CD4-positive, alpha-beta T cell treated with Interleukin-4 for 1 hour (primary cell): Measurements from ENCODE around the gene HIVEP3.
"Not testable (repeated sequence)": the region's sequence is repeated elsewhere in the genome, so short reads cannot be mapped to it uniquely, and the experiment has no call there.

ENCODE experiments used
- DNase-seq, 2 donors: peaks; one replicate each; pipeline ENCODE4 v3.0.0-alpha.2; 2020 to 2022

Gene HIVEP3

GRCh38 chr1:41709331-41709730, 209.4 kb downstream of the HIVEP3 start:
- no peak for DNase-seq

- no peak for DNase-seq
These were observed 210.4 kb downstream of the HIVEP3 start for GRCh38 chr1:41708332-41708731.

- DNase-seq: no peak
These were observed 210.9 kb downstream of the HIVEP3 start for GRCh38 chr1:41707793-41708192.

GRCh38 chr1:41705798-41706197, 212.9 kb downstream of the HIVEP3 start:
- DNase-seq: no peak

- no peak for DNase-seq
These were observed 214.5 kb downstream of the HIVEP3 start for GRCh38 chr1:41704196-41704595.

- no peak for DNase-seq
These were observed 216.0 kb downstream of the HIVEP3 start for GRCh38 chr1:41702771-41703170.

GRCh38 chr1:41700986-41701535, 217.7 kb downstream of the HIVEP3 start:
- DNase-seq: no peak

GRCh38 chr1:41700581-41700980, 218.1 kb downstream of the HIVEP3 start:
- no peak for DNase-seq

GRCh38 chr1:41699861-41700248, 218.9 kb downstream of the HIVEP3 start:
- no peak for DNase-seq

- peak; percentile 35 to 38 for DNase-seq
These were observed 219.5 kb downstream of the HIVEP3 start for GRCh38 chr1:41698916-41699860.

- DNase-seq: no peak
These were observed 222.3 kb downstream of the HIVEP3 start for GRCh38 chr1:41696381-41696780.

GRCh38 chr1:41695118-41695745, 223.5 kb downstream of the HIVEP3 start:
- DNase-seq: no peak

- not testable (repeated sequence) for DNase-seq
These were observed 226.8 kb downstream of the HIVEP3 start for GRCh38 chr1:41691966-41692365.

- no peak for DNase-seq
These were observed 227.3 kb downstream of the HIVEP3 start for GRCh38 chr1:41691424-41691823.

GRCh38 chr1:41690331-41690730, 228.4 kb downstream of the HIVEP3 start:
- no peak for DNase-seq

GRCh38 chr1:41689558-41689981, 229.2 kb downstream of the HIVEP3 start:
- no peak for DNase-seq

GRCh38 chr1:41689139-41689538, 229.6 kb downstream of the HIVEP3 start:
- no peak for DNase-seq

GRCh38 chr1:41687007-41687406, 231.7 kb downstream of the HIVEP3 start:
- no peak for DNase-seq

- DNase-seq: peak; percentile 47 to 55
These were observed 234.8 kb downstream of the HIVEP3 start for GRCh38 chr1:41683681-41684500.

GRCh38 chr1:41682845-41683625, 235.7 kb downstream of the HIVEP3 start:
- DNase-seq: no peak

GRCh38 chr1:41682149-41682548, 236.6 kb downstream of the HIVEP3 start:
- no peak for DNase-seq
